VCaP (cell line): ENCODE measurements around the gene DDX23.
"Not testable (repeated sequence)": the region's sequence is repeated elsewhere in the genome, so short reads cannot be mapped to it uniquely, and the experiment has no call there.

ENCODE experiments used
- H3K27ac ChIP-seq: fragments of 450-650 bp; 2 replicates; pipeline ENCODE4 v1.5.1; 2017
- CTCF ChIP-seq: fragments of 450-650 bp; conservative IDR thresholded peaks from 2 replicates; pipeline ENCODE4 v1.5.1; 2017; ENCODE audit warnings: mild to moderate bottlenecking, moderate library complexity

DDX23 gene

GRCh38 chr12:48861111-48861510, 9.1 kb upstream of the DDX23 start:
- no peak overlapping the region for H3K27ac ChIP-seq
- no peak for TF ChIP-seq CTCF

GRCh38 chr12:48860236-48860635, 8.3 kb upstream of the DDX23 start:
- not testable (repeated sequence) for H3K27ac ChIP-seq

GRCh38 chr12:48859607-48860006, 7.6 kb upstream of the DDX23 start:
- no peak for TF ChIP-seq CTCF
- no peak overlapping the region for H3K27ac ChIP-seq

DNA sequence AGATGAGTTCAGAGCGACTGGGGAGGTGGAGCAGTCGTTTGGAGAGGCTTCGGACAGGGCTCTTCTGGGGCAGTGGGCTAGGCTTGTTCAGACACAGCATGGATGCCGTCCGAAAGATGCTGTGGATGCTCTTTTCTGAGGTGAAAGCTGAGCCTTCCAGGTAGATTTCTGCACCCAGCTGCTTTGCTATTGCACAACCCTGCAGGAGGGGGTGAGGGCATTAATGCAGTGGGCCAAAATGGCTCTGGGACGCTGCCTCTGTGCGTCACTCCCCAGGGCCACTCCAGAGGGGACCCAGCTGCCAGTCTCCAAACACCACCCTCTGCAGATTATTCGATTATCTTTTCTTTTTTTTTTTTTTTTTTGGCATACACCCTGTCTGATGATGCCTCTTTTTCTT, 6.1 kb upstream of the DDX23 start:
- TF ChIP-seq CTCF: no peak

GRCh38 chr12:48857278-48857994, 5.5 kb upstream of the DDX23 start:
- no peak overlapping the region for H3K27ac ChIP-seq

More for the DNA sequence above, 6.1 kb upstream of the DDX23 start:
- H3K27ac ChIP-seq: no peak overlapping the region

DNA sequence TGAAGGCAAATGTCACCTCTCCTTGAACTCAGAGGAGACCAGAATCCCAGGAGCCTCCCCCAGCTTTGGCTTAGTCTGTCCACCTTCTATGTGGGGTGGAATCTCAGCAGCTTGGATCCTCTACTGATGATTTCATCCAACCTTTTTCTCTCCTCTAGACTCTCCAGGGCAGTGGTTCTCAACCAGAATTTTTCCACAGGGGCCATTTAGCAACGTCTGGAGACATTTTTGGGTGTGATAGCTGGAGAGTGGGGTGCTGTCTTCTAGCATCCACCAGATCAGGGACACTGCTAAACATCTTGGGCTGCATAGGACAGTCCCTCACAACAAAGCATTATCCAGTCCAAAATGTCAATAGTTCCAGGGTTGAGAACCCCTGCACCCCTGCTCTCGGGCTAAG, 4.4 kb upstream of the DDX23 start:
- no peak overlapping the region for H3K27ac ChIP-seq
- TF ChIP-seq CTCF: no peak

More at GRCh38 chr12:48857278-48857994, 5.5 kb upstream of the DDX23 start:
- no peak for TF ChIP-seq CTCF

DNA sequence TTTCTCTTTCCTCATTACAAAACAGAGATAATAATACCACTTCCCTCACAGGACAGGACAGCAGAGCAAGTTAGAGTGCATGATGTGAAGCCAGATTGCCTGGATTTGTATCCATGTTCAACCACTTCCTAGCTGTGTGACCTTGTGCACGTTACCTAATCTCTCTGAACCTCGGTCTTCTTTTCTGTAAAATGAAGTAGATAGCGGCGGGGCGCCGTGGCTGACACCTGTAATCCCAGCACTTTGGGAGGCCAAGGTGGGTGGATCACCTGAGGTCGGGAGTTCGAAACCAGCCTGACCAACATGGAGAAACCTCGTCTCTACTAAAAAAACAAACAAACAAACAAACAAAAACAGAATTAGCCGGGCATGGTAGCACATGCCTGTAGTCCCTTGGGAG, 3.0 kb upstream of the DDX23 start:
- H3K27ac ChIP-seq: not testable (repeated sequence)

GRCh38 chr12:48854488-48854887, 2.5 kb upstream of the DDX23 start:
- H3K27ac ChIP-seq: no peak overlapping the region
- no peak for TF ChIP-seq CTCF
